ENCODE results near the gene NCAPD3. TPM values are rescaled to one million over a fixed set of nuclear protein-coding genes. Genes with fewer than 3 reads are reported as not detected.
A peak's percentile ranks its signal among the peaks of the same experiment; 100 is the strongest.
"Not testable (repeated sequence)": the region's sequence is repeated elsewhere in the genome, so short reads cannot be mapped to it uniquely, and the experiment has no call there.

NCAPD3 gene
- polyA plus RNA-seq, 3 donors from 2014 or later, result 6.9 to 16.7 (median 11.4) TPM

GRCh38 chr11:134261626-134262488 lies 38.1 kb upstream of the NCAPD3 start:
- Mint-ChIP-seq H3K4me1 (no peaks in the 10 kb centered on the region), H3K4me3 (no peak overlapping the region), H3K9me3 (no peaks in the 10 kb centered on the region), H3K27ac (no peak overlapping the region), H3K36me3 (peaks cover 10 to 35% (median 14%) of the 10 kb centered on the region in 3 donors), H3K27me3 (ENCODE audit: low read depth in 3 of 3) (peaks cover 0 to 3% (median 0%) of the 10 kb centered on the region in 3 donors)
- no peak for DNase-seq

DNA sequence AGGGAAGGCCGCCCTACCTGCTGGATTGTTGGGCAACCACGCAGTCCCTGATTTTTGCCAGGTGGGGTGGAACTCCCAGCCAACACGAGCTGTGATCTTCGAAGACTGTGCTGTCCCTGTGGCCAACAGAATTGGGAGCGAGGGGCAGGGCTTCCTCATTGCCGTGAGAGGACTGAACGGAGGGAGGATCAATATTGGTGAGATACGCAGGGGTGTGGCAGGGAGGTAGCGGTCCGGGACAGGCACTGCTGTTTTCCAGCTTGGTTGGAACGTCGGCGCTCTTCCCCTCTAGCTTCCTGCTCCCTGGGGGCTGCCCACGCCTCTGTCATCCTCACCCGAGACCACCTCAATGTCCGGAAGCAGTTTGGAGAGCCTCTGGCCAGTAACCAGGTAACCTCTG lies 37.2 kb upstream of the NCAPD3 start:
- peaks cover 10 to 35% (median 14%) of the 10 kb centered on the region in 3 donors for H3K36me3 Mint-ChIP-seq

DNA sequence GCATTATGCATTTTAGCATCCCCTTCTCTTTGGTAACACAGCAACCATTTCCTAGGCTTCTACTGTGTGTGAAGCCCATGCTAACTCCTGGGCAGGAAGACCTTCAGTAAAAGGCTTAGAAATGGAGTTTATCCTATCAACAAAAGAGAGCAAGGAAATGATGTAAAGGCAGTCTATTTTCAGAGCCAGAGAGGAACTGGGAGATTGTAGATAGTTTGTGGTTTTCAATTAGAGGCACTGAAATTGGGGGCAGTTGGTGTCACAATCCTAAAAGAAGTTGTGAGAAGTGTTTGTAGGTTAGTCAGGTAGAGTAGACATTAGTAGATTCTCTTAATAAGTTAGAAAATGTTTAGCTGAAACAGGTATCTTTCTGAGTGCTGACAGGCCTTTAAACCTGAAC lies 36.7 kb upstream of the NCAPD3 start:
- Mint-ChIP-seq H3K4me1 (peaks cover 0 to 7% of the 10 kb centered on the region in 2 donors), H3K4me3 (no peak overlapping the region), H3K9me3 (no peaks in the 10 kb centered on the region), H3K27ac (no peak overlapping the region), H3K36me3 (peaks cover 10 to 35% (median 14%) of the 10 kb centered on the region in 3 donors), H3K27me3 (ENCODE audit: low read depth in 3 of 3) (peaks cover 0 to 4% (median 0%) of the 10 kb centered on the region in 3 donors)
- no peak for DNase-seq

More for the DNA sequence above, 37.2 kb upstream of the NCAPD3 start:
- H3K4me1 Mint-ChIP-seq, result peaks cover 0 to 2% of the 10 kb centered on the region in 2 donors
- no peaks in the 10 kb centered on the region for H3K9me3 Mint-ChIP-seq
- peaks cover 0 to 3% (median 0%) of the 10 kb centered on the region in 3 donors for H3K27me3 Mint-ChIP-seq (ENCODE audit: low read depth in 3 of 3)
- no peak for DNase-seq
- H3K27ac Mint-ChIP-seq, result no peak overlapping the region
- no peak overlapping the region for H3K4me3 Mint-ChIP-seq

- Mint-ChIP-seq H3K9me3 (no peaks in the 10 kb centered on the region), H3K4me3 (no peak overlapping the region), H3K36me3 (peaks cover 10 to 35% (median 14%) of the 10 kb centered on the region in 3 donors), H3K27ac (peak overlapping the region in 1 of 6 donors; percentile 2), H3K4me1 (peaks cover 6 to 24% of the 10 kb centered on the region in 2 donors), H3K27me3 (ENCODE audit: low read depth in 3 of 3) (peaks cover 0 to 2% (median 0%) of the 10 kb centered on the region in 3 donors)
- no peak for DNase-seq
These were observed 34.8 kb upstream of the NCAPD3 start for GRCh38 chr11:134258577-134258976.

DNA sequence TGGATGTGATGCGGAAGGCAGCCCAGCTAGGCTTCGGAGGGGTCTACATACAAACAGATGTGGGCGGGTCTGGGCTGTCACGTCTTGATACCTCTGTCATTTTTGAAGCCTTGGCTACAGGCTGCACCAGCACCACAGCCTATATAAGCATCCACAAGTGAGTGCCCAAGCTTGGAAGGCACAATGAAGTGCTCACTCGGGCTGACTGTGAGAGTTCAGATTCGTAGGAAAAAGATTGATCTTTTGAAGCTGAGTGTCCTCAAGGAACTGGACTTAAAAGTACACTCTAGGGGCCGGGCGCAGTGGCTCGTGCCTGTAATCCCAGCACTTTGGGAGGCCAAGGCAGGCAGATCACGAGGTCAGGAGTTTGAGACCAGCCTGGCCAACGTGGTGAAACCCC lies 33.3 kb upstream of the NCAPD3 start:
- DNase-seq, result no peak
- Mint-ChIP-seq H3K4me1 (peaks cover 17 to 36% of the 10 kb centered on the region in 2 donors), H3K27ac (peak overlapping the region in 1 of 6 donors; percentile 64), H3K36me3 (peaks cover 10 to 27% (median 14%) of the 10 kb centered on the region in 3 donors), H3K27me3 (ENCODE audit: low read depth in 3 of 3) (peaks cover 0 to 1% (median 0%) of the 10 kb centered on the region in 3 donors), H3K9me3 (no peaks in the 10 kb centered on the region), H3K4me3 (no peak overlapping the region)

DNA sequence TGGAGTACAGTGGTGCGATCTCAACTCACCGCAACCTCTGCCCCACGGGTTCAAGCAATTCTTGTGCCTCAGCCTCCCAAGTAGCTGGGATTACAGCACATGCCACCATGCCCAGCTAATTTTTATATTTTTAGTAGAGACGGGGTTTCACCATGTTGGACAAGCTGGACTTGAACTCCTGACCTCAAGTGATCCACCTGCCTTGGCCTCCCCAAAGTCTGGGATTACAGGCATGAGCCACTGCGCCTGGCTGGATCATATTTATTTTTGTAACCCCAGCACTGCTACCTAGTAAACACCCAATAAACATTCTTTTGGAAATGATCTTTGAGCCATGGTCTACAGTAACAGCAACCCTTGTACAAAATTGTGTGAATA lies 31.4 kb upstream of the NCAPD3 start:
- Mint-ChIP-seq H3K4me3 (peak overlapping the region in 3 of 5 donors; percentile 29 to 96 (median 90)), H3K4me1 (peaks cover 23 to 43% of the 10 kb centered on the region in 2 donors), H3K36me3 (peaks cover 7 to 19% (median 9%) of the 10 kb centered on the region in 3 donors)
- H3K27me3 Mint-ChIP-seq (ENCODE audit: low read depth in 3 of 3); H3K9me3 Mint-ChIP-seq; H3K27ac Mint-ChIP-seq; DNase-seq: not testable (repeated sequence)

- no peak for DNase-seq
- peaks cover 7 to 13% (median 9%) of the 10 kb centered on the region in 3 donors for H3K36me3 Mint-ChIP-seq
- no peaks in the 10 kb centered on the region for H3K9me3 Mint-ChIP-seq
- H3K27me3 Mint-ChIP-seq (ENCODE audit: low read depth in 3 of 3), result peaks cover 0 to 1% (median 0%) of the 10 kb centered on the region in 3 donors
- H3K4me1 Mint-ChIP-seq, result peaks cover 23 to 43% of the 10 kb centered on the region in 2 donors
- H3K27ac Mint-ChIP-seq, result peak overlapping the region in 4 of 6 donors; percentile 41 to 81 (median 60)
- H3K4me3 Mint-ChIP-seq, result peak overlapping the region; percentile 78 to 98 (median 96)
These were observed 30.8 kb upstream of the NCAPD3 start for GRCh38 chr11:134254433-134255183.

GRCh38 chr11:134253188-134253993 lies 29.6 kb upstream of the NCAPD3 start, which contains the start of the genes ACAD8 and THYN1:
TSS of gene ACAD8 (plus strand) at chr11:134253568. CDS start at chr11:134253601, 33 bp downstream.
TSS of gene THYN1 (minus strand) at chr11:134253352. CDS start at chr11:134252882, 470 bp downstream.
- peak; percentile 93 to 94 (median 93) for DNase-seq
- H3K27me3 Mint-ChIP-seq (ENCODE audit: low read depth in 3 of 3), result peaks cover 0 to 1% (median 0%) of the 10 kb centered on the region in 3 donors
- H3K36me3 Mint-ChIP-seq, result peaks cover under 1 to 13% (median 3%) of the 10 kb centered on the region in 3 donors
- H3K9me3 Mint-ChIP-seq, result no peaks in the 10 kb centered on the region
- peaks cover 23 to 43% of the 10 kb centered on the region in 2 donors for H3K4me1 Mint-ChIP-seq
- H3K27ac Mint-ChIP-seq, result peak within 1 kb of the TSS; percentile 61 to 92 (median 85)
- peak within 1 kb of the TSS; percentile 90 to 98 (median 96) for H3K4me3 Mint-ChIP-seq

DNA sequence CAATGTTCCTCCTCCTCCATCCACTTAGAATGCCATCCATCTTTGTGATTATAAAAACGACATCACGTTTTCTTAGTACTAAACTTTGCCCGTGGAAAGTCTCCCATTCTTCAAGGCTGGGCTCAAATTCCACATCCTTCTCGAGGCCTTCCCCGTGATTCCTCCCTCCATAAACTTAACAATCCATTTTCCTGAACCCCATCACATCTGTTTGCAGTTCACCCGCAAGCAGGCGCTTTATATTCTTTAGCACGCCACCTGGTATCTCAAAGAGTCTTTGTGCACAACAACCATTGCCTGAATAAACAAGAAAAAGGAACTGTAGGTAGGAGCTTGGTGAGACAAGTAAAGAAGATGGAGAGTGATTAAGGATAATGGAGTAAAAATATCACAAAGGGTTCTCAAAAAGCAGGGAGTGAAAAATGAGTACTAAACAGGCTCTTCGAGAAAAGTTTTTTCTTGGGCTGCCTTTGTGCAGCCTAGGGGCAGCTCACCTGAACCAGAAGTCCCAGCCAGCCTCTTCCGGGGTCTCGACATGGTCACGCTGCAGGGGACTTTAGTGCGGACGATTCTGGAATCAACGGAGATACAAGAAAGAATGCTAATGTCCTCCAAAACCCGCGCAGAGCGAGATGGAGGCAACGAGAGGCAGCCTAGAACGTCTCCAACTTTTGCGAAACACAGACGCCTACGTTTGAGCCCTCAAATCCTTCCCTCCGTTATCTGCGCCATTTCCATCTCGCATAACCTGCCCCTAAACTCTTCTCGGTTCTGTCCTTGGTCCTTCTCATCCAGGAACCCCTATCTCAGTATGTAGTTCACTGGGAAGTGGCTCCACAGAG lies 28.8 kb upstream of the NCAPD3 start:
- peak overlapping the region; percentile 61 to 91 (median 82) for H3K27ac Mint-ChIP-seq
- H3K4me1 Mint-ChIP-seq, result peaks cover 23 to 43% of the 10 kb centered on the region in 2 donors
- H3K4me3 Mint-ChIP-seq, result peak overlapping the region; percentile 90 to 98 (median 96)
- DNase-seq, result no peak
- no peaks in the 10 kb centered on the region for H3K9me3 Mint-ChIP-seq
- H3K36me3 Mint-ChIP-seq, result peaks cover under 1 to 17% (median 8%) of the 10 kb centered on the region in 3 donors
- H3K27me3 Mint-ChIP-seq (ENCODE audit: low read depth in 3 of 3), result peaks cover 0 to 1% (median 0%) of the 10 kb centered on the region in 3 donors

- Mint-ChIP-seq H3K4me3 (no peak overlapping the region), H3K9me3 (no peaks in the 10 kb centered on the region), H3K4me1 (peaks cover 23 to 38% of the 10 kb centered on the region in 2 donors), H3K36me3 (peaks cover 8 to 27% (median 18%) of the 10 kb centered on the region in 3 donors), H3K27ac (no peak overlapping the region), H3K27me3 (ENCODE audit: low read depth in 3 of 3) (peaks cover 0 to 1% (median 0%) of the 10 kb centered on the region in 3 donors)
- DNase-seq, result no peak
These were observed 26.9 kb upstream of the NCAPD3 start for GRCh38 chr11:134250675-134251074.

- H3K27ac Mint-ChIP-seq, result no peak overlapping the region
- no peak overlapping the region for H3K4me3 Mint-ChIP-seq
- no peaks in the 10 kb centered on the region for H3K27me3 Mint-ChIP-seq (ENCODE audit: low read depth in 3 of 3)
- peaks cover 8 to 27% (median 18%) of the 10 kb centered on the region in 3 donors for H3K36me3 Mint-ChIP-seq
- DNase-seq, result no peak
- H3K9me3 Mint-ChIP-seq, result no peaks in the 10 kb centered on the region
- H3K4me1 Mint-ChIP-seq, result peaks cover 23 to 33% of the 10 kb centered on the region in 2 donors
These were observed 26.5 kb upstream of the NCAPD3 start for GRCh38 chr11:134250246-134250645.

DNA sequence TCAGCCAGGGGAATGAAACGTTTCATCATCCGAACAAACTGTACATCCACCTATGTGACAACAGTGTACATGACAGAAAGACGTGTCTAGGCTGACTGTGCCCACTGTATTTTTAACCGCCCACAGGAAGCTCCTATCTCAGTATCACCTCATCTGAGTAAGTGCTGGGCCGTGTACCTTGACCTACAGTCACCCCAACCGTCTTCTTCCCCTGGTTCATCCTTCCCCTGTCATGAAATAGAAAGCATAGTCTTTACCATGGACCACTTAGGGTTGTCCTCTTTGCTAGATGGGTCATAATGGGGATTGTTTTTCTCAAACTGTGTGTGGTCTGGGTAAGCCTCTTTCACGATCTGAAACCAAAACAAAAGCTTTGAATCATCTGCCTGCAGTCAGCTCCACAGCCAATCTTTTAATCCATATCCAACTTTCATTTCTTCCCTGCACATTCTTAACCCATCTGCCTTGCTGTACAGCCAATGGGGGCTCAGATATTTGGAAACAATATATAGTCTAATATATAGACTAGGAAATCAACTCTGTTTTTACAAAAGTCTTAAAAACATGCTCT lies 25.2 kb upstream of the NCAPD3 start:
- DNase-seq, result no peak
- Mint-ChIP-seq H3K9me3 (no peaks in the 10 kb centered on the region), H3K27me3 (ENCODE audit: low read depth in 3 of 3) (no peaks in the 10 kb centered on the region), H3K4me1 (peaks cover 21% of the 10 kb centered on the region in 2 donors), H3K27ac (peak overlapping the region in 5 of 6 donors; percentile 22 to 79 (median 73)), H3K36me3 (peaks cover 16 to 37% (median 25%) of the 10 kb centered on the region in 3 donors), H3K4me3 (no peak overlapping the region)

Data from immature natural killer cell (primary cell).